ENCODE data around the gene CDIP1. TPM values are rescaled to one million over a fixed set of nuclear protein-coding genes. Genes with fewer than 3 reads are reported as not detected.

Gene CDIP1
- total and polyA plus RNA-seq, 2 of the 8 experiments (the other 6 are each of a cell fraction or from before 2014, with no cell fraction given) = 56.6 to 76.3 TPM

DNA sequence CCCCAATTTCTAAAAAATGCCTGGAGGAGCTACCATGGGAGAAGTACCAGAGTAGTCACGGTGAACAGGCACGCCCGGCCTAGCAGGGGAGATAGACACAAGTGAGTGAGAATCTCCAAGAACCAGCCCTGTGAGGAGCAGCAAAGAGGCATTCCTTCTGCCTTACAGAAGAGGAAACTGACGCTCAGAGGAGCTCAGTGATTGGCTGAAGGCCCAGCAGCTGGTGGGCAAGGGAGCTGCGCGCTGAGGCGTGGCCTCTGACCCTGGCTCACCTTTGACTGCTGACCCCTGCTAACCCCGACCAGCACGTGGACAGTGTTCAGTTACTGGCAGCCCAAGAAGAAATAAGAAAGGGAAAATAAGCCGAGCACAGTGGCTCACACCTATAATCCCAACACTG is 19.4 kb upstream of the CDIP1 start:
- DNase-seq (ENCODE audit: low read depth in 1 of 2, low spot score in 2 of 2) (no peak), FAIRE-seq (no peak)
- H2BK5ac ChIP-seq (ENCODE audit: low read depth, low read length) = no peak overlapping the region
- CTCF ChIA-PET (ENCODE audit: partially characterized antibody) = interaction anchor here (0.8 to 40.7 kb wide), 7 partner anchors 7 to 55 kb away, joined by 3 to 968 read pairs (median 7); no protein-coding TSS in a partner anchor
- POLR2A ChIA-PET (ENCODE audit: partially characterized antibody) = interaction anchor here (1.0 to 2.3 kb wide), 3 partner anchors 8 to 94 kb away, joined by 3 to 7 read pairs (median 4); no protein-coding TSS in a partner anchor
- H3K18ac ChIP-seq (ENCODE audit: extremely low read depth, low read length) = no peak overlapping the region
- H3K79me2 ChIP-seq (ENCODE audit: control insufficient read depth in 1 of 2, insufficient read depth in 2 of 2, low read length in 2 of 2) = no peaks in the 10 kb centered on the region
- H3K27me3 ChIP-seq (replicated peaks in 1 of 4; ENCODE audit: control insufficient read depth in 3 of 4, extremely low read depth in 1 of 4, insufficient read depth in 3 of 4, low read length in 3 of 4) = no peaks in the 10 kb centered on the region
- no peak overlapping the region for H3K23ac ChIP-seq (ENCODE audit: insufficient read length)
- H2BK120ac ChIP-seq (replicated peaks; ENCODE audit: low read depth, low read length) = no peak overlapping the region
- no peak overlapping the region for H4K8ac ChIP-seq (ENCODE audit: extremely low read depth, insufficient read depth, low read length)
- no peaks in the 10 kb centered on the region for H3K79me1 ChIP-seq (ENCODE audit: low read depth, low read length)
- no peak overlapping the region for H4K5ac ChIP-seq (ENCODE audit: insufficient read length, low read depth, low read length)
- no peak for TF ChIP-seq TAF1 (IDR thresholded peaks at IDR 0.05; ENCODE audit: low read depth, low read length)
- no peak for TF ChIP-seq HDAC2 (IDR thresholded peaks at IDR 0.05; ENCODE audit: borderline replicate concordance in 1 of 2, low read depth in 2 of 2, low read length in 2 of 2)
- no peak for TF ChIP-seq SP1 (IDR thresholded peaks at IDR 0.05; ENCODE audit: low read depth, low read length)
- no peak for TF ChIP-seq SP2 (IDR thresholded peaks at IDR 0.05; ENCODE audit: low read length)
- no peak for TF ChIP-seq NANOG (IDR thresholded peaks at IDR 0.05; ENCODE audit: insufficient read depth, low read depth, low read length, poor library complexity, severe bottlenecking)
- TF ChIP-seq POLR2A (IDR thresholded peaks at IDR 0.05; ENCODE audit: control extremely low read depth in 1 of 2, low read depth in 2 of 2, low read length in 2 of 2) = no peak
- TF ChIP-seq CHD1 (IDR thresholded peaks at IDR 0.05; ENCODE audit: low read depth, low read length) = no peak
- no peak for TF ChIP-seq NRF1 (IDR thresholded peaks at IDR 0.05; ENCODE audit: low read depth, low read length)
- TF ChIP-seq CEBPB (IDR thresholded peaks at IDR 0.05; ENCODE audit: low read depth, low read length) = no peak
- TF ChIP-seq KDM4A (IDR thresholded peaks at IDR 0.05; ENCODE audit: low read depth, low read length, severe bottlenecking) = no peak
- TF ChIP-seq YY1 (IDR thresholded peaks at IDR 0.05; ENCODE audit: low read depth, low read length) = no peak
- no peak for TF ChIP-seq TEAD4 (IDR thresholded peaks at IDR 0.05; ENCODE audit: low read depth, low read length)
- no peak for TF ChIP-seq SP4 (IDR thresholded peaks at IDR 0.05; ENCODE audit: low read length)
- no peak for TF ChIP-seq KDM5A (IDR thresholded peaks at IDR 0.05; ENCODE audit: low read length)
- H3K9ac ChIP-seq (replicated peaks in 1 of 4; ENCODE audit: extremely low read depth in 1 of 4, low read depth in 3 of 4, low read length in 3 of 4) = no peak overlapping the region
- peak overlapping the region; percentile 65; the same call in 1 of the 2 replicates for H2AK5ac ChIP-seq (ENCODE audit: low read depth, low read length)
- no peaks in the 10 kb centered on the region for H3K36me3 ChIP-seq (ENCODE audit: control insufficient read depth in 2 of 4, insufficient read depth in 4 of 4, low read length in 3 of 4)
- H3K4me3 ChIP-seq (ENCODE audit: extremely low read depth in 1 of 4, insufficient read depth in 2 of 4, low read depth in 3 of 4, low read length in 4 of 4) = no peak overlapping the region
- H3K27ac ChIP-seq (ENCODE audit: low read depth, low read length) = no peak overlapping the region
- H2BK15ac ChIP-seq (ENCODE audit: low read length) = no peak overlapping the region
- no peak overlapping the region for H2AFZ ChIP-seq (ENCODE audit: low read length)
- H3K14ac ChIP-seq (ENCODE audit: insufficient read length) = no peak overlapping the region
- no peak overlapping the region for H3K4me2 ChIP-seq (ENCODE audit: insufficient read depth in 1 of 2, low read depth in 2 of 2, low read length in 2 of 2)
- no peaks in the 10 kb centered on the region for H3K9me3 ChIP-seq (ENCODE audit: insufficient read depth in 2 of 2, low read depth in 1 of 2, low read length in 1 of 2)
- H2BK20ac ChIP-seq (ENCODE audit: low read length) = no peak overlapping the region
- H4K20me1 ChIP-seq (replicated peaks in 1 of 2; ENCODE audit: control insufficient read depth in 1 of 2, insufficient read depth in 2 of 2, low read length in 2 of 2) = peaks cover 0 to 2% of the 10 kb centered on the region in 2 experiments
- H2BK12ac ChIP-seq (ENCODE audit: low read depth, low read length) = no peak overlapping the region
- no peak overlapping the region for H4K91ac ChIP-seq (replicated peaks; ENCODE audit: insufficient read length, low read length)
- H3K4ac ChIP-seq (replicated peaks; ENCODE audit: insufficient read length, low read depth, low read length) = no peak overlapping the region
- 95% methylated on average over 10 of the region's 10 CpGs; no CpG with 5 or more reads in 1 of the 2 experiments for WGBS, 2 experiments (ENCODE audit: extremely low coverage in 1 of 2, insufficient coverage in 1 of 2, insufficient read length in 1 of 2, insufficient replicate concordance in 2 of 2, low coverage in 1 of 2, low lambda C conversion rate in 2 of 2, missing lambda C conversion rate in 1 of 2)
- H3K23me2 ChIP-seq (ENCODE audit: low read depth, low read length) = no peaks in the 10 kb centered on the region
- no peak overlapping the region for H3K56ac ChIP-seq (replicated peaks; ENCODE audit: insufficient read length, low read depth, low read length)
- peaks cover 0 to 3% (median under 1%) of the 10 kb centered on the region in 4 experiments; a peak in 2 of 7 replicates for H3K4me1 ChIP-seq (replicated peaks in 1 of 4; ENCODE audit: control insufficient read depth in 3 of 4, insufficient read depth in 4 of 4, low read length in 3 of 4)

Measured in H1 (cell line).